DOHH2 (cell line): Measurements from ENCODE around the gene RAB11FIP5.

Experiments
- EZH2phosphoT487 ChIP-seq: fragments of 200-600 bp; sonication (generic); IDR thresholded peaks from 2 replicates; pipeline ENCODE4 v1.6.1; 2017; ENCODE audit warnings: borderline replicate concordance, mild to moderate bottlenecking, antibody characterized with exemption, low read length, moderate library complexity, mixed read lengths
- TF ChIP-seq, protein P1 (sequence below): fragments of 200-600 bp; sonication (generic); IDR thresholded peaks from one replicate; pipeline ENCODE4 v1.5.1; 2014; ENCODE audit warnings: antibody characterized with exemption, mild to moderate bottlenecking, low read depth, low read length; ENCODE audit not compliant: poor library complexity, severe bottlenecking

DNA sequence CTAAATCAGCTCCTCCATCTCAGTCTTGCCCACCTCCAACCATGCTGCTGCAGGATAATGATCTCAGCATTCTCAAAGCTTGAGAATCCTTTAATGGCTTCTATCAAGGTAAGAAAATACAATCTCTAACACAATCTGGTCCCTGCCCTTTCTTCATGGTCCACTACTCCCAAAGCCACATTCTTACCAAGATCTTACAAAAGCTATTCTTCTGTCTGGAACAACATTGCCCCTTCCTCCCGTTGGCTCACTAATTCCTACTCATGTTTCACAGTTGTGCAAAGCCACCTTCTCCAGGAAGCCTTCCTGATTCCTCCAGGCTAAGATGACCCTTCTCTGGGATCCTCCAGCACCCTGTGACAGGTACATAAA is 35.3 kb downstream of the RAB11FIP5 start:
- TF ChIP-seq, protein P1, sequence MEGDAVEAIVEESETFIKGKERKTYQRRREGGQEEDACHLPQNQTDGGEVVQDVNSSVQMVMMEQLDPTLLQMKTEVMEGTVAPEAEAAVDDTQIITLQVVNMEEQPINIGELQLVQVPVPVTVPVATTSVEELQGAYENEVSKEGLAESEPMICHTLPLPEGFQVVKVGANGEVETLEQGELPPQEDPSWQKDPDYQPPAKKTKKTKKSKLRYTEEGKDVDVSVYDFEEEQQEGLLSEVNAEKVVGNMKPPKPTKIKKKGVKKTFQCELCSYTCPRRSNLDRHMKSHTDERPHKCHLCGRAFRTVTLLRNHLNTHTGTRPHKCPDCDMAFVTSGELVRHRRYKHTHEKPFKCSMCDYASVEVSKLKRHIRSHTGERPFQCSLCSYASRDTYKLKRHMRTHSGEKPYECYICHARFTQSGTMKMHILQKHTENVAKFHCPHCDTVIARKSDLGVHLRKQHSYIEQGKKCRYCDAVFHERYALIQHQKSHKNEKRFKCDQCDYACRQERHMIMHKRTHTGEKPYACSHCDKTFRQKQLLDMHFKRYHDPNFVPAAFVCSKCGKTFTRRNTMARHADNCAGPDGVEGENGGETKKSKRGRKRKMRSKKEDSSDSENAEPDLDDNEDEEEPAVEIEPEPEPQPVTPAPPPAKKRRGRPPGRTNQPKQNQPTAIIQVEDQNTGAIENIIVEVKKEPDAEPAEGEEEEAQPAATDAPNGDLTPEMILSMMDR = no peak
- TF ChIP-seq EZH2phosphoT487 = no peak
